Stimulated activated naive CD8-positive, alpha-beta T cell treated with anti-CD3 and anti-CD28 coated beads, Interleukin-15, Interleukin-2, amounts not matched to agents 100 ng/mL and 50 ng/mL, for 24 hours (primary cell): ENCODE measurements around the gene SDF4.
"Not testable (repeated sequence)": the region's sequence is repeated elsewhere in the genome, so short reads cannot be mapped to it uniquely, and the experiment has no call there.

Experiments
- H3K27ac Mint-ChIP-seq: one replicate; pipeline ENCODE4 v1.8.0; 2021; ENCODE audit warnings: mild to moderate bottlenecking, mixed read lengths
- H3K27me3 Mint-ChIP-seq: one replicate; pipeline ENCODE4 v1.8.0; 2021; ENCODE audit warnings: mixed read lengths
- H3K36me3 Mint-ChIP-seq: one replicate; pipeline ENCODE4 v1.8.0; 2021; ENCODE audit warnings: low read depth, mixed read lengths
- H3K4me1 Mint-ChIP-seq: one replicate; pipeline ENCODE4 v1.8.0; 2021; ENCODE audit warnings: low read depth, mixed read lengths
- H3K4me3 Mint-ChIP-seq: one replicate; pipeline ENCODE4 v1.8.0; 2021; ENCODE audit warnings: mild to moderate bottlenecking, mixed read lengths
- H3K9me3 Mint-ChIP-seq: one replicate; pipeline ENCODE4 v1.8.0; 2021; ENCODE audit warnings: mixed read lengths

The SDF4 gene

GRCh38 chr1:1253314-1253713 is 21.5 kb upstream of the SDF4 start:
- H3K4me1 Mint-ChIP-seq, result peaks cover 18% of the 10 kb centered on the region
- no peak overlapping the region for H3K4me3 Mint-ChIP-seq
- H3K9me3 Mint-ChIP-seq, result no peaks in the 10 kb centered on the region
- no peaks in the 10 kb centered on the region for H3K27me3 Mint-ChIP-seq
- H3K36me3 Mint-ChIP-seq, result peaks cover 25% of the 10 kb centered on the region
- H3K27ac Mint-ChIP-seq, result no peak overlapping the region

DNA sequence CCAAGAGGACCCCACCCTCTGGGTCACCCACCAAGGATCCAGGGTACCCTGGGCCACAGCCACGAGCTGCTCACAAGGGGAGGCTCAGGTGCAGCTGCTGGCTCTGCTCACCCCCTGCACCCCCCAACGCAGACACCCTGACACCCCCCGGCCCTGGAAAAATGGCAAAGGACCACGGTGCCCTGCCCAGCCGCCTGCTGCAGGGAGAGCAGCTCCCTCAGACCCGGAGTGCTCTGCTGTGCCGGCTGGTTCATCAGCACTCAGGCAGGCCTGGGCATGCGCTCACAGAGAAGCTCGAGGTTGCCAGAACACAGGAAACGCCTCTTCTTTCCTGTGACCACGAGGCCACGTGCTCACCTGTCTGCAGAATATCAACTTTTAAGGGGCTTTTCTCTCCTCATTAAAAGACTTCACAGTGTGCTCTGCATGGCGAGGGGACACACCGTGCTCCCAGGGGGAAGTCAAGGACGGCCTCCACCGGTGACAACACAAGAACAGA is 19.0 kb upstream of the SDF4 start:
- Mint-ChIP-seq H3K27ac (peak overlapping the region; percentile 81), H3K4me3 (no peak overlapping the region)

GRCh38 chr1:1248009-1248913 is 16.5 kb upstream of the SDF4 start:
- H3K27ac Mint-ChIP-seq, H3K27me3 Mint-ChIP-seq, H3K36me3 Mint-ChIP-seq, H3K4me3 Mint-ChIP-seq, H3K9me3 Mint-ChIP-seq: not testable (repeated sequence)
- peaks cover 18% of the 10 kb centered on the region for H3K4me1 Mint-ChIP-seq

More for the DNA sequence above, 19.0 kb upstream of the SDF4 start:
- Mint-ChIP-seq H3K9me3 (no peaks in the 10 kb centered on the region), H3K36me3 (peaks cover 14% of the 10 kb centered on the region), H3K27me3 (no peaks in the 10 kb centered on the region), H3K4me1 (peaks cover 18% of the 10 kb centered on the region)

DNA sequence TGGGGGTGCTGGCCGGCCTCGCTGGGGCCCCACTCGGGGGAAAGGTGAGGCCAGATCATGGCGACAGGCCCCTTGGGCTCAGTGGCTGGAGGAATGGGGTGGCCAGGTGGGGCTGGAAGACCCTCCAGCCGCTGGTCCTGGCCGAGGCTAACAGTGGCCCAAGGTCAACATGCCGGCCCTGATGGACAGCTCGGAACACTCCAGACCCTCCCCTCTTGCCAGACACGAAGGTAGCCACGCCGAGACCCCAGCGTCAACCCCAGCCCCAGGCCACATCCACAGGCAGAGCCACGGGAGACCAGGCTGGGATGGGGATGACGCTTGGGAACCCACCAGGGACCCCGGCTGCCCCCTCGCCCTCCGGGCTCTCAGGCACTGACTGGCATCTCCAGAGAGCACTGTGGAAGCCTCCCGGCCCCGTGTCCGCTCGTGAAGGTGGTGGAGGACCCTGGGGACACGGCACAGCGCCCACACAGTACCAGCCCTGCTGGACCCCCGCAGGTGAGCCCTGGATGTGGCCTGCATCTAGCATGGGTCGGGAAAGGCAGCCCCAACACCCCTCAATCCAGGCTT is 15.6 kb upstream of the SDF4 start:
- Mint-ChIP-seq H3K27me3 (no peaks in the 10 kb centered on the region), H3K4me1 (peaks cover 18% of the 10 kb centered on the region), H3K36me3 (no peaks in the 10 kb centered on the region), H3K4me3 (no peak overlapping the region), H3K9me3 (no peaks in the 10 kb centered on the region), H3K27ac (no peak overlapping the region)

DNA sequence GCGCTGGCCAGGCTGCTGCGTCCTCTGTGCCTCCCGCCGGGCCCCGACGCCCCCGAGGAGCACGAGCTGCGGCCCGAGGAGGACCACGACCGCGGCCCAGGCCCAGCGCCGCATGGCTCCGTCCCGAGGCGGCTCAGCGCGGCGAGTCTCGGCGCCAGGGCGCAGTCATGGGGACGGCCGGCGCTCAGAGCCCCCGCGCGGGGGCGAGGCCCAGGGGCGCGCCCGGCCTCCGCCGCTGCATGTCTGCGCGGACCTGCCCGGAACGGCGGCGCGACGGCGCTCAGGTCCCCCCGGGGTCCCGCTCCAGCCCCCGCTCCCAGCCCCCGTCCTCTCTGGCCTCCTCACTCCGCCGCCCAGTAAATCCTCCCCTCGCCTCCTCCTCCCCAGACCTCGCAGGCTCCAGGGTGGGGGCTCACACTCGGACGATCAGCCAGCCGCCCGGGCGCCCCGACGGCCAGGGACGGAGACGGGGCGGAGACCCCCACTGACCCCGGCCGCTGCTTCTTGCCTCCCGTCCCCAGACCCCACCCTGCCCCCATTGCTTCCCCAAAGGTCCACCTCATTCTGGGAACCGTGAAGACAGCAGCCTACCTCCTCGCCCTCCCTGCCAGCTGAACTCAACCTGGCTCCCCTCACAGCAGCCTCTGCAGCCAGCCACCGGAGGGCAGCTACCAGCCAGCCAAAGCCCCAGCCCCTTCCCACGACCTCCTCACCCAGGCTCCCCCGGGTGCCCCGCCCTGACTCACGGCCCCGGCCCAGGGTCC is 15.0 kb upstream of the SDF4 start, which contains the start of gene C1QTNF12:
Gene C1QTNF12 (minus strand): TSS at position 146 of the 764 bp plus-strand sequence. CDS start 32 bp downstream, at position 114.
- Mint-ChIP-seq H3K36me3 (no peaks in the 10 kb centered on the region), H3K27me3 (no peaks in the 10 kb centered on the region), H3K9me3 (no peaks in the 10 kb centered on the region), H3K4me1 (peaks cover 18% of the 10 kb centered on the region), H3K4me3 (no peak within 1 kb of the TSS), H3K27ac (no peak within 1 kb of the TSS)

DNA sequence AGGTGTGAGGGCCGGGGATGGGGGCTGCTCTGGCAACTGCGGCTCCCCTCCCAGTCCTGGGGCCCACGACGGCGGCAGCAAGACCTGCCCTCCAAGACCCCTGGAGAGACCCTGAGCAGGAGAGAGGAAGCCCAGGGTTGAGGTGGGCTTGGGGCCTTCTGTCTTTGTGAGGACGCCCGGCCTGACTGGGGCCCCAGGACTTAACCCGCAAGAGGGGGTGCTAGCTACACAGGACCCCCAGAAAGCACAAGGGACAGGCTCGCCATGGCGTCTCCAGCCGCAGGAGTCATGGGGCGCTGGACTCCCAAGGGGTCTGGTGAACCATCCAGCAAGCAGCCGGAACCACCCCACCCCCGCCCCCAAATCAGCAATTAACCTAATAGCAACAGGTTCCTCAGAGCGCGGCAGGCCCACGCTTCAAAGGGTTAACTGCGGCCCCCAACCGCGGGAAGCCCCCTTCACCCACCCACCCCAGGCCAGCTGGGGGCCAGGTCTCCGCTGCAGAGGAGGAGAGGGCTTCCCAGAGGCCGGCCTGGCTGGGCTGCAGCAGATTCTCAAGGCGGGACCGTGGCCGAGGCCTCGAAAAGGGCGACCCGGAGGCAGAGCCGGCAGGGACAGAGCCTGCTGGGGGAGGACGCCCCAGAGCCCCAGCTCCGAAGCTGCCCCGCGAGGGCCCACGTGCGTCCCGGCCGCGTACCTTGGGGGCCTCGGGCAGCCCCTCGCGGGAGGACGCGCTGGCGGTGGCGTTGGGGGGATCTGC is 14.2 kb upstream of the SDF4 start:
- Mint-ChIP-seq H3K9me3 (no peaks in the 10 kb centered on the region), H3K4me1 (peaks cover 15% of the 10 kb centered on the region), H3K36me3 (no peaks in the 10 kb centered on the region), H3K4me3 (no peak overlapping the region), H3K27ac (no peak overlapping the region), H3K27me3 (no peaks in the 10 kb centered on the region)

DNA sequence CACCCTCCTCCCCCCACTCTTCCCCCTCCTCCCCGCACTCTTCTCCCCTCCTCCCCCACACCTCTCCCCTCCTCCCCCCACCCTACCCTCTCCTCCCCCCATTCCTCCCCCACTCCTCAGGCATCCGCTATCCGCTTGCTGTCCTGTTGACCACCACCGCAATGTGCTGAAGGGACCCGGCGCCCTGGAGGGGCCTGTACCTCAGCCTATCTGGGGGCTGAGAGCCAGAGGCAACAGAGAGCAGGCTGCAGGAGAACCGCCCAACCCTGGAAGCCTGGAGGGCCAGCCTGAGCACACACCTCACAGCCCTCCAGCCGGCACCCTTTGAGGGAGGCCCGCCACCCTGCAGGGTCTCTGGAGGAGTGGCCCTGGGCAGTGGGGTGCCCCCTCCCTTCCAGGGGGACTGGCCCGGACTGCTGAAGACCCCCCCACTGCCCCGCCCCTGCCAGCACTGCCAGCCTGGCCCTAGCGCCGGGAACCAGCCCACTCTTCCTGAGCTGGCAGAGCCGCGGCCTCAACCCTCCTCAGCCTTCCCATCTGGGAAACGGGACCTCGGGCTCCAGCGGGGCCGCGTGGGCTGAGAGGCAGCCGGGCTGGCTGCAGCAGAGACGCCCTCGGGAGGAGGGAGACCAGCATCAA is 13.5 kb upstream of the SDF4 start:
- H3K27ac Mint-ChIP-seq, result no peak overlapping the region
- H3K4me1 Mint-ChIP-seq, result peaks cover 8% of the 10 kb centered on the region
- H3K9me3 Mint-ChIP-seq, result no peaks in the 10 kb centered on the region
- H3K4me3 Mint-ChIP-seq, result no peak overlapping the region
- no peaks in the 10 kb centered on the region for H3K36me3 Mint-ChIP-seq
- no peaks in the 10 kb centered on the region for H3K27me3 Mint-ChIP-seq

DNA sequence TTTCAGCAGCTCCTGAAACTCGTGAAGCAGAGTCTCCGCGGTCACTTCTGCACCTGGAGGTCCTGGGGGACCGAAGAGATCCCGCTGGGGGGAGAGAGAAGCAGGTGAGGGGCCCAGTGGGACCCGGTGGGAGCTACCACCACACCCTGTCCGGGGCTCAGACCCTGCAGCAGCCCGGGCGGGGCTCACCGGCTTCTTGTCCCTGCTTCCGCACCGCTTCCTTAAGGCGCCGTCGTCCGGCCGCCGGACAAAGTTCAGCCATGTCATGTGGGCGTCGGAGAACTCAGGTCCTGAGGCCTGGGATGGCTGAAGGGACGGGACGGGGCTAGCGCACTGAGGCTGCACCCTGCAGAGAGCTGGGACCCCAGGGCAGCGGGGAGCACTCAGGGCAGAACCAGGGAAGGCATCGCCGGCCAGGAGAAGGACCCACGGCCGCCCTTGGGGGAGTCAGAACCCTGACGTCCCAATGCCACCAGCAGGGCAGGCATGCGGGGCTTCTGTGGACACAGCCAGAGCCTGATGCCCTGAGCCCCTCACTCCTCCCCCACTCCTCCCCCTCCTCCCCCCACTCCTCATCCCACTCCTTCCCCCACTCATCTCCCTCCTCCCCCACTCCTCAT is 12.5 kb upstream of the SDF4 start:
- Mint-ChIP-seq H3K36me3 (no peaks in the 10 kb centered on the region), H3K4me3 (no peak overlapping the region), H3K27me3 (no peaks in the 10 kb centered on the region), H3K4me1 (no peaks in the 10 kb centered on the region), H3K27ac (no peak overlapping the region), H3K9me3 (no peaks in the 10 kb centered on the region)

GRCh38 chr1:1243807-1244191 is 12.0 kb upstream of the SDF4 start:
- H3K36me3 Mint-ChIP-seq, result no peaks in the 10 kb centered on the region
- no peak overlapping the region for H3K4me3 Mint-ChIP-seq
- H3K9me3 Mint-ChIP-seq, result no peaks in the 10 kb centered on the region
- no peak overlapping the region for H3K27ac Mint-ChIP-seq
- H3K27me3 Mint-ChIP-seq, result no peaks in the 10 kb centered on the region
- H3K4me1 Mint-ChIP-seq, result no peaks in the 10 kb centered on the region

- Mint-ChIP-seq H3K4me1 (no peaks in the 10 kb centered on the region), H3K4me3 (no peak overlapping the region), H3K27me3 (no peaks in the 10 kb centered on the region), H3K36me3 (no peaks in the 10 kb centered on the region), H3K9me3 (no peaks in the 10 kb centered on the region), H3K27ac (no peak overlapping the region)
Observed at GRCh38 chr1:1243266-1243660, 11.5 kb upstream of the SDF4 start.

- H3K9me3 Mint-ChIP-seq, result no peaks in the 10 kb centered on the region
- no peaks in the 10 kb centered on the region for H3K4me1 Mint-ChIP-seq
- H3K4me3 Mint-ChIP-seq, result no peak overlapping the region
- no peaks in the 10 kb centered on the region for H3K27me3 Mint-ChIP-seq
- H3K27ac Mint-ChIP-seq, result no peak overlapping the region
- no peaks in the 10 kb centered on the region for H3K36me3 Mint-ChIP-seq
Observed at GRCh38 chr1:1242461-1243265, 10.9 kb upstream of the SDF4 start.

DNA sequence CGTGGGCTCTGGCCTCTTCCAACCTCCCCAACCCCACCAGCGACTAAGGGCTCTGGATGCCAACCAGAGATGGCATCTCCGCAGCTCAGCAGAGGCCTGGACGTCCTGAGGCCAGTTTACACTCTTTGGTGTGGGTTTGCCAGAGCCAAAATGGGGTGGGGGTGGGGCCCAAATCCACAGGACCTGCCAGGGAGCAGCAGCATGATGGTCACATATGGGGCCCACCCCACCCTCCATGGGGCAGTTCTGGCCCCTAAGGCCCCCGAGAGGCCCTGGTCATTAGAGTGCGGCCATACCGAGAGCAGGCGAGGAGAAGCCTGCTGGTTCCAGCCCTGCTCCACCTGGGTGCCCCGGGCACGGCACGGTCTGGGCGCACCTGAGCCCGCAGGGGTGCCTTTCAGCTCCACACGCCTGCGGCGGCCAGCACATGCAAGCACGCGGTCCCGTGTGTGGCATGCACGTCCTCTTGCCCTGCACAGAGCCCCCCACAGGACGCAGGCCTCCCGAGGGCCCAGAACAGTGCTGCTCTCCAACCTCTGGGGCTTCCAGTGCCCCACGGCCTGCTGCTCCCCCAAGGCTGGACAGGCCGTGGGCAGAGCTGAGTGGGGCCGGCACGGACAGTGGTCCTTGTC is 9.9 kb upstream of the SDF4 start:
- H3K4me3 Mint-ChIP-seq, result no peak overlapping the region
- H3K4me1 Mint-ChIP-seq, result no peaks in the 10 kb centered on the region
- no peak overlapping the region for H3K27ac Mint-ChIP-seq
- H3K27me3 Mint-ChIP-seq, result no peaks in the 10 kb centered on the region
- H3K9me3 Mint-ChIP-seq, result no peaks in the 10 kb centered on the region
- no peaks in the 10 kb centered on the region for H3K36me3 Mint-ChIP-seq
